ENCODE data around the gene TRAF5.
"Not testable (repeated sequence)": the region's sequence is repeated elsewhere in the genome, so short reads cannot be mapped to it uniquely, and the experiment has no call there.

The TRAF5 gene

GRCh38 chr1:211378844-211379243, 52.2 kb downstream of the TRAF5 start:
- DNase-seq (ENCODE audit: low spot score) = no peak

GRCh38 chr1:211379446-211379845, 52.8 kb downstream of the TRAF5 start:
- DNase-seq (ENCODE audit: low spot score) = no peak

DNA sequence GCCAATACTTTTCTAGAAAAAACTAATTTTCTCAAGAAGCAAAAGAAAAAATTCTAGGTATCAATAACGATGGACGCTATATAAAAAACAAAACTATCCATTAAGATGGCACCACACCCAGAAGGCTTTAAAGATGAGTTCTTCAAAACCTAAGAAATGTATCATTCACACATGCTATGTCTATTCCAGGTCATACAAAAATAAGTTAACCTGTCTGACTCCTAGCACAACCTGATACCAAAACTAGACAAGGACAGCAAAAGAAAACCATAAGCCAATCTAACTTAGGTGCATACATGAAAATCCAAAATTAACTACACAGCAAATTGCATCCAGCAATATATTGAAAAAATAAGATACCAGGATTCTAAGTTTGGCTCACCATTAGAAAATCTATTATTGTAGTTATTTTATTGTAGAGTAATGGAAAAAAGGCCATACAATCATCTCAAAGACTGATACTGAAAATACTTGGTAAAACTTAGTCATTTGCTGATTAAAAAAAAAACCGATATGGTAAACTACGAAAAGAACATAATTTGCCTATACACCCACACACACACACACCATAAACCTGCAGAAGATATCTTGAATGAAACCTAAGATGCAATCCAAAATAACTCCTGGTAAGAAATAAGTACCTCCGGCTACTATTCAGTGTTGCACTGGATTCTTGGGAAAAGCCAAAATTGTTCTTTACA, 55.0 kb downstream of the TRAF5 start:
- no peak for DNase-seq (ENCODE audit: low spot score)

- no peak for DNase-seq (ENCODE audit: low spot score)
Observed at GRCh38 chr1:211382182-211382713, 55.6 kb downstream of the TRAF5 start.

DNA sequence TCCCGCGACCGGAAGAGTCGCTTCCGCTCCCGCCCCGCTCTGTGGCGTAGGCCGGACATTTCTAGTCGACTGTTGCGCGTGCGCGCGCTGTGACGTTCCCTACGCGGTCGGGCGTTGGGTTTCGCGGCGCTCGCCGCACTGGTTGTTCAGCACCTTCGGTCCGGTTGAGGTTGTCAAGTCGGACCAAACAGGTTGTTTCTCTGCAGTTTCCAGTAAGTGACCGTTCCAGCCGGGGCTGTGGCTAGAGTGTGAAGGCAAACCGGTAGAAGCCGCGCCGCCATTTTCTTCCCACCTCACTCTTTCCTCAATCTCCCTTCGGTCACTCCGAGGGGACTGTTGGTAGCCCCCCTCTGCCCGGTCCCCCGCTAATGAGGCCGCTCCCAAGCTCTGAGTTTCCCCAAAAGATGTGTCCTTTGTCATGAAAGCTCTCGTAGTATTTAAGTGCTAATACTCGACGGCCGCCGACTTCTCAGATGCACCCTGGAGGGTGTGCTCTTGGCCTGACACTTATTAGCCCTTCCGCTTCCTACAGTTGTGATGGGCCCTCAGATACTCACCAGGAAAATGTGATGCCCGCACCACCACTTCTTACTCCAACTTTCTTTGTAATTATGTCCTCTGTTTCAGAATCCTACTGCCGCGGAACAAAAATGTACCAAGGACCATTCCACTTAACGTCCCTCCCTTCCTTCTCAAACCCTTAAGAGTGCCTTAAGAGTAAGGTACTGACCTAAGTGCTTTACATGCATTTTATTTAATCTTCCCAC, 56.3 kb downstream of the TRAF5 start:
- DNase-seq (ENCODE audit: low spot score) = peak; percentile 85

DNA sequence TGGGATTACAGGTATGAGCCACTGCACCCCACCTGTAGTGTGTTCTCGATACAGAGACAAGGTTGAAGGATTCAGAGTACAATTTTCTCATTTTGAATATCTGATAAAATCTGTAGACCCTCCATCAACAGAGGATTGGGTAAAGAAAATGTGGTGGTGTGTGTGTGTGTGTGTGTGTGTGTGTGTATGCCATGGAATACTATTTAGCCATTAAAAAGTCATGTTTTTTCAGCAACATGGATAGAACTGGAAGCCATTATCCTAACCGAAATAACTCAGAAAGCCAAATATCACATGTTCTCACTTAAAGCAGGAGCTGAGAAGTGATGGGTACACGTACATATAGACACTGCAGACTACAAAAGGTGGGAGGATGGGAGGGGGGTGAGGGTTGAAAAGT, 57.9 kb downstream of the TRAF5 start:
- DNase-seq (ENCODE audit: low spot score) = no peak

- DNase-seq (ENCODE audit: low spot score) = no peak
Observed at GRCh38 chr1:211386921-211387320, 60.3 kb downstream of the TRAF5 start.

GRCh38 chr1:211390829-211391228, 64.2 kb downstream of the TRAF5 start:
- not testable (repeated sequence) for DNase-seq (ENCODE audit: low spot score)

DNA sequence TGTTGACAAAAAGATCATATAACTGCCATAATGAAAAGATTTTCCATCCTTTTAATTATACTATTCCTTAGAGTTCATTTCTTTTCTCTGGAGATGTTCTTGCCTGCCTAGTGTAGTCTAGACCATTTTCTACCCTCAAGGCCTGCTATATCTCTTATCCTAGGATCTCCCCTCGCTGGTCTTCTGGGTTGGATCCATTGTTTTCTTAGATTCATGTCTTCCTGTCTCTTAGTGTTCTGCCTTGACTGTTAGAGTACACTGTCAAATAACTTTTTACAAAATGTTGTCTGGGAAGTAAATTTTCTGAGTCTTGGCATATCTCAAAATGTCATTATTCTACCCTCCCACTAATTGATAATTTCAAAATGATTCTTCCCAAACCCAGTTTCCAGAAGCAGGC, 66.6 kb downstream of the TRAF5 start:
- no peak for DNase-seq (ENCODE audit: low spot score)

- not testable (repeated sequence) for DNase-seq (ENCODE audit: low spot score)
Observed at GRCh38 chr1:211398266-211398930, 71.8 kb downstream of the TRAF5 start.

DNA sequence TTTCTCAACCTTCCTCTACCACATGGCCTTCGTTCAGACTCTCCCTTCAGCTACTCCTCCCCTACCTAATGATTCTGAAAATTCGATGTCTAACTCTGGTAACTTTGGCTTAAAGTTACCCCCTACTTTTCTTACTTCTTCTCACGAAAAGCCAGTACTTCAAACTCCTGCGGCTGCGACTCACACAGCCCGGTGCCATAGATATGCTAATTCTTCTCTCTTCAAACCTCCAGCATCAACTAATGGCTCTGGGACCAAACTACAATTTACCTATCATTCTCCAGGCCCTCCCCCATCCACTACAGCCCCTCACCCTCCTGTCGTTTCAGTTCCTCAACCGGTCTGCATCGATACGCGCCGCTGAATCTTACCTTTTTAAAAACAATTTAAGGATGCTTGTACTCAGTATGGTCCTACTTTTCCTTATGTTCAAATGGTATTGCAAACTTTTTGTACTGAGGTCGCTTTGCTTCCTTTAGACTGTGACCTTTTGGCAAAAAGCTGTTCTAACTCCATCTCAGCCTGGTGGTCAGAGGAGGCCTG, 73.3 kb downstream of the TRAF5 start:
- DNase-seq (ENCODE audit: low spot score) = not testable (repeated sequence)

DNA sequence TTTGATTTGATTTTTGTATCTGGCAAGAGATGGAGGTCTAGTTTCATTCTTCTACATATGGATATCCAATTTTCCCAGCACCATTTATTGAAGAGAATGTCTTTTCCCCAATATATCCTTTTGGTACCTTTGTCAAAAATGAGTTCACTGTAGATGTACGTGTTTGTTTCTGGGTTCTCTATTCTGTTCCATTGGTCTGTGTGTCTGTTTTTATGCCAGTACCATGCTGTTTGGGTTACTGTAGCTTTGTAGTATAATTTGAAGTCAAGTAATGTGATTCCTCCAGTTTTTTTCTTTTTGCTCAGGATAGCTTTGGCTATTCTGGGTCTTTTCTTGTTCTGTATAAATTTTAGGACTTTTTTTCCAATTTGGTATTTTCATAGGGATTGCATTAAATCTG, 75.1 kb downstream of the TRAF5 start:
- not testable (repeated sequence) for DNase-seq (ENCODE audit: low spot score)

DNA sequence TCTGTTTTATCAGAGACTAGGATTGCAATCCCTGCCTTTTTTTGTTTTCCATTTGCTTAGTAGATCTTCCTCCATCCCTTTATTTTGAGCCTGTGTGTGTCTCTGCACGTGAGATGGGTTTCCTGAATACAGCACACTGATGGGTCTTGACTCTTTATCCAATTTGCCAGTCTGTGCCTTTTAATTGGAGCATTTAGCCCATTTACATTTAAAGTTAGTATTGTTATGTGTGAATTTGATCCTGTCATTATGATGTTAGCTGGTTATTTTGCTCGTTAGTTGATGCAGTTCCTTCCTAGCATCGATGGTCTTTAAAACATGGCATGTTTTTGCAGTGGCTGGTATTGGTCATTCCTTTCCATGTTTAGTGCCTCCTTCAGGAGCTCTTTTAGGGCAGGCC, 79.5 kb downstream of the TRAF5 start:
- not testable (repeated sequence) for DNase-seq (ENCODE audit: low spot score)

DNA sequence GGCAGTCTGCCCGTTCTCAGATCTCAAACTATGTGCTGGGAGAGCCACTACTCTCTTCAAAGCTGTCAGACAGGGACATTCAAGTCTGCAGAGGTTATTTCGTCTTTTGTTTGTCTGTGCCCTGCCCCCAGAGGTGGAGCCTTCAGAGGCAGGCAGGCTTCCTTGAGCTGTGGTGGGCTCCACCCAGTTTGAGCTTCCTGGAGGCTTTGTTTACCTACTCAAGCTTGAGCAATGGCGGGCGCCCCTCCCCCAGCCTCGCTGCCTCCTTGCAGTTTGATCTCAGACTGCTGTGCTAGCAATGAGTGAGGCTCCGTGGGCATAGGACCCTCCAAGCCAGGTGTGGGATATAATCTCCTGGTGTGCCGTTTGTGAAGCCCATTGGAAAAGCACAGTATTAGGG, 81.1 kb downstream of the TRAF5 start:
- DNase-seq (ENCODE audit: low spot score) = not testable (repeated sequence)

DNA sequence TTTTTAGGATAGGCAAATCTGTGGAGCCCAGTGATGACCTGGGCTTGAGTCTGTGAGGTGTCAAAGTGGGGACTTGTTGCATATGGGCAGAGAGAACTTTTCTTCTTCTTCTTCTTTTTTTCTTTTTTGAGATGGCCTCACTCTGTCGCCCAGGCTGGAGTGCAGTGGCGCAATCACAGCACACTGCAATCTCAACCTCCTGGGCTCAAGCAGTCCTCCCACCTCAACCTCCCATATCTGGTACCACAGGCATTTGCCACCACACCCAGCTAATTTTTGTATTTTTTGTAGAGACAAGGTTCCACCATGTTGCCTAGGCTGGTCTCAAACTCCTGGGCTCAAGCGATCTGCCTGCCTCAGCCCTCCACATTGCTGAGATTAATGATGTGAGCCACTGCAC, 85.0 kb downstream of the TRAF5 start:
- no peak for DNase-seq (ENCODE audit: low spot score)

- no peak for DNase-seq (ENCODE audit: low spot score)
Observed at GRCh38 chr1:211415700-211416099, 89.1 kb downstream of the TRAF5 start.

- not testable (repeated sequence) for DNase-seq (ENCODE audit: low spot score)
Observed at GRCh38 chr1:211416246-211416627, 89.6 kb downstream of the TRAF5 start.

- peak; percentile 43 for DNase-seq (ENCODE audit: low spot score)
Observed at GRCh38 chr1:211416628-211417323, 90.1 kb downstream of the TRAF5 start.

DNA sequence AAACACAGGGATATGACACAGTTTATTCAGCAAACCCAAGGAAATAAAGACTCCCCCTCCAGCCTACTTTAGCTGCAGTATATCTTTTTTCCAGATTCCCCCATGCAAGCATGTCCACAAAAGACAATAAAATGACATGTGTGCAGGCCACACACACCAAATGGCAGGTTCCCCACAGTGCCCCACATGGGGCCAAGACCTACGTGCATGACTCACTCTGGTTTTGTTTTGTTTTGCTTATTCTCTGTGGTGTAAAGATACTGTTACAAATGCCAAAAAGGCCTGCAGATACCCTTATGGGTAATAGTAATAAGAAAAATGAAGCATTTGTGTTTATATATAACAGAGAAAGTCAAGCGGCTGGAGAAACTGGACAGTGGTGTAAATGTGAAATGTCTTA, 93.8 kb downstream of the TRAF5 start:
- DNase-seq (ENCODE audit: low spot score) = no peak

GRCh38 chr1:211420845-211421454, 94.3 kb downstream of the TRAF5 start:
- no peak for DNase-seq (ENCODE audit: low spot score)

- no peak for DNase-seq (ENCODE audit: low spot score)
Observed at GRCh38 chr1:211424018-211424417, 97.4 kb downstream of the TRAF5 start.
